ENCODE results near the gene CTNND2. TPM values are rescaled to one million over a fixed set of nuclear protein-coding genes. Genes with fewer than 3 reads are reported as not detected.

Gene CTNND2
- total RNA-seq, 4 donors from 2014 or later = 0.18 to 14.9 (median 0.47) TPM; not detected in 1

DNA sequence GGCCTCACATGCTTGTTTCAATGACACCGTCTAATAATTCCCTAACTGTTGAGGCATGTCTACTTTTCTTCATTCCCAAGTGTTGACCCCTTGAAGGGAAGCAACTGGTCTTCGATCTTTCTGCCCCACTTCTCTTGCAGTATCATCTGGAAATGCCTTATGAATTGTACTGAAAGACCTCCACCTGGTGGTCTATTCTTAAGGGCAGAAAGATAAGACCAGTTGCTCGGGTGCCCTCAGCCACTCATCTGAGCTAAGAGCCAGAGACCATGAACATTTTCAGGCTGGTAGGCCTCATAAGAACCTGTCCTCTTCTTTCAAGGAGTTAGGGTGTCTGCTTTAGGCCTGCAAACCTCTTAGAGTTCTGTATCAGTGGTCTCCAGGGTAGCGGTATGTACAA lies 542.5 kb downstream of the CTNND2 start:
- TF ChIP-seq POLR2A (IDR thresholded peaks at IDR 0.05) = no peak
- no peak for TF ChIP-seq CTCF (IDR thresholded peaks at IDR 0.05)
- H3K27ac ChIP-seq = no peak overlapping the region
- no peaks in the 10 kb centered on the region for H3K27me3 ChIP-seq
- no peak for DNase-seq
- H3K4me1 ChIP-seq = no peaks in the 10 kb centered on the region
- no peaks in the 10 kb centered on the region for H3K9me3 ChIP-seq
- no peak overlapping the region for H3K4me3 ChIP-seq
- no peaks in the 10 kb centered on the region for H3K36me3 ChIP-seq

GRCh38 chr5:11357928-11358327 lies 546.3 kb downstream of the CTNND2 start:
- H3K4me3 ChIP-seq = no peak overlapping the region
- H3K27ac ChIP-seq = no peak overlapping the region
- H3K27me3 ChIP-seq = no peaks in the 10 kb centered on the region
- TF ChIP-seq CTCF (IDR thresholded peaks at IDR 0.05) (no peak), POLR2A (IDR thresholded peaks at IDR 0.05) (no peak)
- DNase-seq = no peak
- H3K4me1 ChIP-seq = no peaks in the 10 kb centered on the region
- no peaks in the 10 kb centered on the region for H3K36me3 ChIP-seq
- H3K9me3 ChIP-seq = no peaks in the 10 kb centered on the region

DNA sequence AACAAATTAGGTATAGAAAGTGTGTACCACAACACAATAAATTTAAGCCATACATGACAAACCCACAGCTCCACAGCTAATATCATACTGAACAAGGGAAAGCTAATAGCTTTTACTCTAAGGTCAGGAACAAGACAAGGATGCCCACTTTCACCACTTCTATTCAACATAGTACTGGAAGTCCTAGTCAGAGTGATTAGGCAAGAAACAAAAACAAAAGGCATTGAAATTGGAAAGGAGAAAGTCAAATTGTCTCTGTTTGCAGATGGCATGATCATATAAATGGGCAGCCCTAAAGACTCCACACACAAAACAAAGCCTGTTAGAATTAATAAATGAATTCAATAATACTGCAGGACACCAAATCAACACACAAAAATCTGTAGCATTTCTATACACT lies 548.8 kb downstream of the CTNND2 start:
- no peaks in the 10 kb centered on the region for H3K9me3 ChIP-seq
- H3K4me3 ChIP-seq = no peak overlapping the region
- no peak overlapping the region for H3K27ac ChIP-seq
- H3K4me1 ChIP-seq = no peaks in the 10 kb centered on the region
- DNase-seq = no peak
- H3K27me3 ChIP-seq = no peaks in the 10 kb centered on the region
- TF ChIP-seq POLR2A (IDR thresholded peaks at IDR 0.05) (no peak), CTCF (IDR thresholded peaks at IDR 0.05) (no peak)
- no peaks in the 10 kb centered on the region for H3K36me3 ChIP-seq

DNA sequence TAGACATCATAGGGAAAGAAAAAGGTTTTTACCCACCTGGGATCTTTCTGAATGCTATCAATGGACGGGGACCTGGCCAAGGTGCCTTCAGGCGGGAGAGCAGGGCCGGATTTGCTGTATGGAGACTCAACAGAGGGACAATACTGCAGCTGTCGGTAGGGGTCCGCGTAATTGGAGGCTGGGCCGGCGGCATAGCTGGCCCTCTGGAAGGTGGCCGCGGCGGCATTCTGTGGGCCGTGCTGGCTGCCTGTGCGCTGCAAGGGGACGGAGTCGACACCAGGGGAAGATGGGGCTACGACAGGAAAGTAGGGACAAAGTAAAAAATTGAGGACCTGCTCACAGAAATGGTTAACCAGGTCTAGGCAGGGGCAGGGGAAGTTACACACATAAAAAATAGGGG lies 557.9 kb downstream of the CTNND2 start:
- Histone ChIP-seq H3K27ac (no peak overlapping the region), H3K4me3 (no peak overlapping the region), H3K4me1 (no peaks in the 10 kb centered on the region), H3K9me3 (no peaks in the 10 kb centered on the region), H3K36me3 (no peaks in the 10 kb centered on the region), H3K27me3 (no peaks in the 10 kb centered on the region)
- DNase-seq = no peak
- TF ChIP-seq POLR2A (IDR thresholded peaks at IDR 0.05) (no peak), CTCF (IDR thresholded peaks at IDR 0.05) (no peak)

DNA sequence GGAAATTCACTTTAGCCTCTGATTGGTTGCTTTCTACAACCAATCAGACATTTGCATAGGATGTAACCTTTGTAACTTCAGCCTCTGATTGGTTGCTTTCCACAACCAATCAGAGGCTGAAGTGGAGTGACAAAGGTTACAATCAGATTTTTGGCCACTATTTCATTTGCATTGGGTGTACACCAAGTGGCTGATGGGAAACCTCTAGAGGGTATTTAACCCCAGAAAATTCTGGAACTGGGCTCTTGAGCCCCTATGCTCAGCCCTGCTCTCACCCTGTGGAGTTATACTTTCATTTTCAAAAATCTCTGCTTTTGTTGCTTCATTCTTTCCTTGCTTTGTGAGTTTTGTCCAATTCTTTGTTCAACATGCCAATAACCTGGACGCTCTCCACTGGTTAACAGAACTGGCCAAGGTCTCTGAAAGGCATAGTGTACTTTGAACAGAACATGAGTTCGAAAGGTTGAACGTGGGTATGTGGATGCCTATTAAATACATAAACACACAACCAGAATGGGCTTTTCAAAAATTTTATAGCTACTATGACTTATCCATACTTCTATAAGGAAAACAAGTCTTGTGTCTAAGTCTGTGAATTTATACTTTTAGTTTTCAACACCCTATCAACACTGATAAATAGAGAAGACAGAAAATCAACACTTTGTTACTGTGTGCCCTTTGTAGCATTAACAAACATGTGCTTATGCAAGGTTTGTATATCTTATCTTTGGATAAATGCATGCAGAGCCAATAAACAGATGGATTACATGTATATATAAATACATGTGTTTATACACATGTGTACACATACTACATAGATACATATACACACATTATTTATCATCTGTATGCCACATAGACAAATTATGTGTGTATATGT lies 568.1 kb downstream of the CTNND2 start:
- Histone ChIP-seq H3K36me3 (no peaks in the 10 kb centered on the region), H3K4me1 (no peaks in the 10 kb centered on the region)
- DNase-seq = no peak

More for the DNA sequence above, 568.1 kb downstream of the CTNND2 start:
- Histone ChIP-seq H3K4me3 (no peak overlapping the region), H3K27ac (no peak overlapping the region), H3K9me3 (no peaks in the 10 kb centered on the region), H3K27me3 (no peaks in the 10 kb centered on the region)
- TF ChIP-seq CTCF (IDR thresholded peaks at IDR 0.05) (no peak), POLR2A (IDR thresholded peaks at IDR 0.05) (no peak)

All from Peyer's patch (tissue), 4 donors.